GM19452 (cell line): ENCODE results near the gene TEAD1.

ENCODE experiments used
- ATAC-seq: cut with Tn5 transposase; IDR thresholded peaks from one replicate; pipeline ENCODE4 v1.9.1; 2021; ENCODE audit not compliant: unreplicated experiment

TEAD1 gene

DNA sequence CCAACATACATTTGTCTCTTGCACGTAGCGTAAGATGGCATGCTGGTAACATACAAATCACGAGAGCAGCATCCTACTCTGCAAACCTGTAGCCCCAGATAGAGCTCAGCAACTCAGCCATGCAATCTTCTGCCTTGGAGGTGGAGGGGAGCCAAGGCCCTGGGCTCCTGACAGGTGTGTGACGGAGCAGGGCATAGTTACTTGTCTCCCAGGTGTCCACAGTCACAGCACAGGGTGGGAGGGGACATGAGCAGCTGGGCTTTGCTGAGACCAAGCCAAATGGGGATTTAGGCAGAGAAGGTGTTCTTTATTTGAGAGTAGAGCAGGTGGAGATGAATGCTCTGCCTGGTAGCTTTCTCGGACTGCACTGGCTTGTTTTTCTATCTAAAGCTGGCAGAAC, 111.7 kb downstream of the TEAD1 start:
- no peak for ATAC-seq

DNA sequence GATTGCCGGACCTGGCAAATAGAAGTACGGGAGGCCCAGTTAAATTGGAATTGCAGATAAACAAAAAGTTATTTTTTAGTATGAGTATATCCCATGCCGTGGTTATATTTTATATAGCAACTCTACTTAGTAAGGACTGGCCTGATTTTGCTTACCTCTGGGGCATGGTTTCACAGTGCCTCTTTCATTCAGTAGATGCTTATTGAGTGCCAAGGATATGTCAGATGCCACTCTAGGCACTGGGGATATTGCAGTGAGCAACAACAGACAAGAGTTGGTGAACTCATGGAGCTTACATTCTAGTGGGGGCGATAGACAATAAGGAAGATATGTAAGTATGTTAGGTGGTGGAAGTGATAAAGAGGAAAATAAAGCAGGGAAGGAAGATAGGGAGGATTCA, 112.2 kb downstream of the TEAD1 start:
- ATAC-seq: no peak

DNA sequence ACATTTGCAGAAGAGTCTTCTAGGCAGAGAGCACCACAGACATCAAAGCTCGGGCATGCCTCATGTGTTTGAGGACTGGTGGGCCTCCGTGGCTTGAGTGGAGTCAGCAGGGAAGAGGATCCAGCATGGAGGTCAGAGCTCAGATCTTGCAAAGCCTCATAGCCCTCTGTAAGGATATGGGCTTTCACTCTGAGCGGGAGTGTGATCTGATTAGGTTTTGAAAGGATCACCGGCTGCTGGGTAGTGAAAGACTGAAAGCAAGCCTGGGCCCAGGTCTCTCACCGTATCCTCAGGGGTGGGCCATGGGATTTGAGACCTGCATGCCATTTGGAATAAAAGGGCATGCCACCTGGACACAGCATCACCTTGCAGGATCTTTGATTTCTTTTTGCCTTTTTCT, 112.7 kb downstream of the TEAD1 start:
- no peak for ATAC-seq

DNA sequence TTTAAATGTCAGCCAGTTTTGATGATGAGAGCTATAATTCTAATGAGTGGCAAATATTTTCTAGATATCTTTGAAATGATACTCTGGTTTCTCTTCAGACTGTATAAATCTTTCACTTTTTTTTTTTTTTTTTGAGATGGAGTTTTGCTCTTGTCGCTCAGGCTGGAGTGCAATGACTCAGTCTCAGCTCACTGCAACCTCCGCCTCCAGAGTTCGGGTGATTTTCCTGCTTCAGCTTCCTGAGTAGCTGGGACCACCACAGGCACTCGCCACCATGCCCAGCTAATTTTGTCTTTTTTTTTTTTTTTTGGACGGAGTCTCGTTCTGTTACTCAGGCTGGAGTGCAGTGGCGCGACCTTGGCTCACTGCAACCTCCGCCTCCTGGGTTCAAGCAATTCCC, 113.6 kb downstream of the TEAD1 start:
- no peak for ATAC-seq

DNA sequence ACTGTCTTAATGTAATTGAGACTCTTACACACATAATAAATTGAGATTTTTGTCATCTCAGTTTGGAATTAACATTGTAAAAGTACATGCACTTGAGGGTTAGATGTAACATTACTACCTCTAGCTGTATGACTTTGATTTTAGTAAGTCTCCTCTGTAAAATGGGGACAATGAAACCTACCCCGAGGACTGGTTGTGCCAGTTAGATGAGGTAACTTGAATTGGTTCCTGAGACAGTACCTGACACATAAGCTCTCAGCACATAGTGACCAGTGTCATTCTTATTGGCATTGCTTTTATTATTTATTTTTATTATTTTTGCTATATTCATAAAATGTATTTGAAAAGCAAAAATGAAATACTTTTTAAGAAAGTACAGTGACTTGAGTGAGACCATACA, 114.8 kb downstream of the TEAD1 start:
- ATAC-seq: no peak

DNA sequence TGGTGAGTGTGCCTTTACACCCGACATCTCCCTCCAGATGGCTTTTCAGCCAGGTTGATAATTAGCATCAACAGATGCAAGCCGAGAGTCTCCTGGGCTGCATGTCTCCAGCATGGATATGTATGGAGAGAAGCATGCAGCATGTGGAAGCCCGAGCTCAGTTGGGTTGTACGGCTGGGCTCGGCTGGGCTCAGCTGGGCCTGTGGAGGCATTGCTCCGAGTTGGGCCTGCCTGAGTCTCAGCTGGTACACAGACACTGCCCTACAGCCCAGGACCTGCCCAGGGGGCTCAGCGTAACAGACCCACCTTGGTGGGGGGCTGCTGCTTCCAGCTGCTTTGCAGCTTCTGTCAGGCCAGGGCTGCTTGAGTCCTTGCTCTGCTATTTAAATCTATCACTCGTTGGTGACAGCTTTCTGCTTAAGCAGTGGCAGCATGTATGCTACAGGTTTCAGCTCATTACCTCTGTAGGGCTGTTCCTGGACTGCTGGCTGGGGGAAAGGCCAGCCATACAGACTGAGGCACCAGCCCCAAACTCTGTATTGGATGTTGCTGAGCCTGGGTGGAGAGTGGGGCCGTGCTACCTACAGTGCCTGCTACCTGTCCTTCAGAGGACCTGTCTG, 115.5 kb downstream of the TEAD1 start:
- no peak for ATAC-seq

DNA sequence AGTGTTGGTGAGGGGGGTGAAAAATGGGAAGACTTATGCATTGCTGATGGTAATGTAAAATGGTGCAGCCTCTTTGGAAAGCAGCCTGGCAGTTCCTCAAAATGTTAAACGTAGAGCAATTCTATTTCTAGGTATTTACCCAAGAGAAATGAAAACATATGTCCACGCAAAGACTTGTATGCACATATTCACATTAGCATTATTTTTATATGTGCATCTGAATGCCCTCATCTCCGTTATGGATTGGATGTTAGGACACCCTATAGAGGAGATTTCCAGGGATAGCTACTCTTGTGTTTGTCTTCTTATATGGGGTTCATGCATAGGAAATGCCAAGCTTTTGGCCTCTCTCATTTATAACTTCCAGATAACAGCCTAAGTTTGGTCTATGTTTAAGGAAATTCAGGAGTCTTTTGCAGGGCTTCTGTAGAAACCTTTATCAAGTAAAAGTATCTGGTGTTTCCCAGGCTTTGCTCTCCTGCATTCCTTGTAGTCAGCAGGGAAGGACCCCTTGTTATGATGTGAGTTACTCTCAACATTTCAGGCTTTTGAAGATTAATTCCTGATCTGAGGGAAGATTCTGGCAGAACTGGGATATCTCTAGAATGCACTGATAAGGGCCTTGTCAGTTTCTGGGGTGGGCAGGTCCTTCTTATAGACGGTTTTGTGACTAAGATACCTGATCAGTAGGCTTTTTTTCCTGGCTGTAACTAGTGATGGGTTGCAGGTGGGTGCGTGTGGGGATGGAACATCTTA, 116.8 kb downstream of the TEAD1 start:
- ATAC-seq: no peak

DNA sequence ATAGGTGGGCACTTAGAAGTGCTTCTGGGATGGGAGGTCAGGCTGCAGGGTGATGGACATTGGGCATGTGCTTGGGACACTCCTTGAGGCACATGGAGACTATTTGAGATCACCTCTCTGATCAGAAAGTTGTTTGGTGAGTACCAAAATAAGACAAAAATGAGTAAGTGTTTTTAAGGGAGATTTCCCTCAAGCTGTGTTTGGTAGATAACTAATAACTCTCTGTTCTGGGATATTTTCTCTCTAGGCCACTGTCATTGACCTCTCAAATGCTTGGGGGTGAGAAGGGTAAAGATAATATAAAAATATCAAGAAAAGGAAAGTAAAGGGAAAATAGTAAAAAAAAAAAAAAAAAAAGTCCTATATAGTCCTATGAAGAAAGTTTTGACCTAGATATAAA, 117.8 kb downstream of the TEAD1 start:
- ATAC-seq: no peak

DNA sequence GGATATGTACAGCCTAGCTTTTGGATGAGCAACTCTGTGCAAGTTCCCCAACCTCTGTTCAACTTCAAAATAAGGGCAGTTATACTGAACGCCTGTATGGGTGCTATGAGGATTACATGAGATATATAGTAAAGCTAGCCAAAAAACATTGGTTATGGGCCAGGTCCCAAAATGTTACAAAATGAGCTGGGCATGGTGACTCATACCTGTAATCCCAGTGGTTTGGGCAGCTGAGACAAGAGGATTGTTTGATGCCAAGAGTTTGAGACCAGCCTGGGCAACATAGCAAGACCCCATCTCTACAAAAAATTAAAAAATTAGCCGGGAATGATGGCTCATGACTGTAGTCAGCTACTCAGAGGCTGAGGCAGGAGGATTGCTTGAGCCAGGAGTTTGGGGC, 118.4 kb downstream of the TEAD1 start:
- ATAC-seq: no peak

DNA sequence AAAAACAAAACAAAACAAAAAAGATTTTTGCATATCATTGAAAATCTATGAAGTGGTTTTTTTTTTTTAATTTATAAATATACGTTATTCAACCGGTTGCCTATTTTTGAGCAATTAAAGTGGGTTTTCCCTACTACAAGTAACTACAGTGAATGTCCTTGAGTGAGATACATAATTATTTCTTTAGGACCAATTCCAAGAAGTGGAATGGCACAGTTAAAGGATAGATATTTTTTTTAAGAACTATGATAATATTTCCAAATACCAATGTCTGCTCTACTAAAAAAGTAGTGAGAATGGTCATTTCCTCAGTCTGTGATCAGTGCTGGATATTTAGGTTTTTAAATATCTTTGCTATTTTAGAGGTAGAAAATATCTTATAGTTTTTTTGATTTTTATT, 118.8 kb downstream of the TEAD1 start:
- no peak for ATAC-seq

DNA sequence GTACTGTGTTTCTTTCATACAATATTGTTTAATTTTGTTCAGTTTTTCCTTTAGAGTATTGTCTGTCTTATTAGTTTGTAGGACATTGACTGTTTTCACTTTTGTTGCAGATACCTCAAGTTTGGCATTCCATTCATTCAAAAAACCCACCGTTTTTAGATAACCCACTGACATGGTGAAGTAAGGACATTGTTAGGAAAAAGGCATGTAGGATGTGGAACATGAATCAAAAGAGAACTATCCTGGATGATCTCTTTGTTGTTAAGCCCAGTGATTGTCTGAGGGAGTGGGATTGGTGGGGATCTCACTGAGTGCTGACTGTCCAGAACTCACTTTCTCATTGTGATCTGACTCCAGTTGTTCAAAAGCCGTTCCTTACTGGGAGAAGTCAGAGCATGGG, 119.3 kb downstream of the TEAD1 start:
- ATAC-seq: no peak

DNA sequence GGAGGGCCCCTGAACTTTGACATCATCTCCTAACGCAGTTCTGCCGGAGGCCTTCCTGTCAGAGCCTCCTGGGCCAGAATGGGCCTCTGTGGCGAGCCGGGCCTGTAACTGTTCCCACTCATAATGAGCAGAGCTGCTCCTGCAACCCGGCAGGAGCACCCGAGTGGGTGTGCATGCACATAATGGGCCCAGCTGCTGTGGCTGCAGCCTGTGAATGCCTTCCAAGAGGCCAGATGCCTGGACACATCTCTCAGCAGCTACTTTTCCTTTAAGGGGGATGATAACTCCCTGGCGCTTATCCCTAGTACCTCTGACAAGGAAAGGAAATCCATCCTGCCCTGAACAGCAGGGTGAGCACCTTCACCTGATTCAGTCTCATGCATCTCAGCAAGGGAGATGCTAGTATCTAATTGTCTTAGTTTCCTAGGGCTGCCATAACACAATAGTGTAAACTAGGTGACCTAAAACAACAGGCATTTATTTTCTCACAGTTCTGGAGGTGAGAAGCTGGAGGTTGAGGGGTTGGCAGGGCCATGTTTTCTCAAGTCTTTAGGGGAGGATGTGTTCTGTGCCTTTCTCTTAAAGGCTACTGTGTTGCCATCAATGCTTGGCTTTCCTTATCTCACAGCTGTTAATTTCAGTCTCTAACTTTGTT, 120.5 kb downstream of the TEAD1 start:
- ATAC-seq: no peak

DNA sequence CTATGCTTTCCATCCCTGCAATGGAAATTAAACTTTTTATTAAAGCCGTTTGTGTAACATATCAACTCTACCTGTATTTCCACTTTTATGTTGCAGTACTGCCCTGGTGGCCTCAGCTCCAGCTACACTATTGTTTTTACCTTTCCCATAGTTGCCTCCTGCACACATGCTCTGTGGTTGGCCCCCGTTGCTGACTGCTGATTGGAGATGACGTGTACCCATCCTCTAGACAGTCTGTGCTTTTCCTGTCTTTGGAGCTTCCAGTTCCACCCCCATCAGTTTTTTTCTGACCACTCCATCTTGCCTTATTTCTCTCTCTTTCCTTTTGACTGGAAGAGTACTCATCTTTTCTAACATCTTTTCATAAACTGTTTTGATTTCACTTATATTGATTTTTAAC, 123.8 kb downstream of the TEAD1 start:
- ATAC-seq: no peak

DNA sequence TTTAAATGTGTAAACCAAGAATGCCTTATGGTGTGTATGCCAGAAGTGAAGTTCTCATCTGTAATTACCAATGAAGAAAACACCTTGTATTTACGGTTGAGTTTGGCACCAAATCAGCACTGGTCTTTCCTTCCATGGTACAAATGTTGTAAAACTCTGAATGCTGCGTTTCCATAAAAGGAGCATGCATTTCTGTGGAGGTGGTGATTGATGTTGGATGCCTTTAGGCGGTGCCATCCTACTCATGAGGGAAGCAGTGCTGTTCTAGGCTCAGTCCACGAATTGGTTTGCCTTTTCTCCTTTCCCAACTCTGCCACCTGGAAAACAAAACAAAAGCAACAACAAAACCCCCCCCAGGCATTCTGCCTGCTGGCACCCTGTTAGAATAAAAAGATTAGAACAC, 124.4 kb downstream of the TEAD1 start:
- ATAC-seq: no peak

DNA sequence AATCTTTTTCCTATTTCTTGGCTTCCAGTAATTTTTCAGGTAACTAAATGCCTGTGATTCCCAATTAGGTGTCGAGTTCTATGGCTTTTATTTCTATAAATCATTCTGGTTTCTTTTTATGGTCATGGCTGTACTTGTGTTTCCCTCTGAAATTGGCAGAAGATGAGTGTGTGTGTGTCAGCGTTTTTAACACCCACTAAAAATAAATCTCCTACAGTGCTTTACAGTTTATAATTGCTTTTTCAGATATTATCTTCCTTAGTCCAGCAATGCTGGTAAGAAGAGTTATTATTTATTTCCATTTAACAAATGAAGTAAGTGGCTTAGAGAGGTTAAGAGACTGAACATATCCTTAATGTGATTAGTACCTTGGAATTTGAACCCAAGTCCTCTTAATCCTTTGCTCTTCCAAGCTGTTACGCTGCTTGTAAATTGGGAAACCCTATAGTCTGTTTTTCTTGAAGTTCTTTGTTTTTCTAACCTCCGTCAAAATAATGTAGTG, 125.2 kb downstream of the TEAD1 start:
- no peak for ATAC-seq

DNA sequence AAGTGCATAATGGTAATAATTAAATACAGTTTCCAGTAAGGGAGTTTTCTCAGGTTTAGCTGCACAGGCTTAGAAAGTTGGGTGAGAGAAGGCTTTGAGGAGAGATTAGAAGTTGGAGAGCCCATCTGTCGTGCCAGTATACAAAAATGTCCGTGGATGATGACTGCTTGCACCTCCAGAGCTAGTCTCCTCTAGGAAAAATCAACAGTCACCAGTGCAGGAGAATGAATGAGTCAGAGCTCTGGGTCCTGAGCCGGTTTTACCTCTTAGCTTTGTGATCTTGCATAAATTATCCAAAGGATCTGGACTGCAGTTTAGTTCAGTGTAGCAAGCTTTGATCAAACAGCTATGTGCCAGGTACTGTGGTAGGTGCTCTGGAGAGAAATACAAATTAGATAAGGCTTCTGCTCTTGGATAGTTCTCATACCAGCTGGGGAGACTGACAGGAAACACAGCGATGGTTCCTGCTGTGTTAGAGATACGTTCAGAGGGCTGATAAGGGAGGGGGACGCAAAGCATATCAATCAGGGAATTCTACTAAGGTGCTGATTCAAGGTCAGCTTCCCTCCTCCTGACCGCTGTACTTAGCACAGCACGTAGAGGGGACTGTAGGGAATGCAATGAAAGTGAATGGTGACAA, 125.9 kb downstream of the TEAD1 start:
- ATAC-seq: no peak

DNA sequence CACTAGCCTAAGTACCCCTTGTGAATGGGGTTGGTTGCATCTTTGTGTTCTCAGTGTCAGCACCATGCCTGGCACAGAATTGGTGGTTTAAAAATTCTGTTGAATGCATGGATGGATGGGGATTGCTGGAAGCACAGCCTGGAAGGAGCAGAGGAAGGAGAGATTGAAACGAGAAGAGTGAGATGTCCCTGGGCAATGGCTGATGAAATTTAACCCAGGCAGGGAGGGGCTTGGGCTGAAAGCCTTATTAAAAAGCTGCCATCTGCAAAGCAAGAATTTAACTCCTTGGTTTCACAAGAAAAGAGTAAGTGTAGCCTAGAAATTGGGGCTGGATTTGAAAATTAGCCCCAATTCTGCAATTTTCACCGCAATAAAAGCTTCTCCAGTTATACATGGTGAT, 126.7 kb downstream of the TEAD1 start:
- no peak for ATAC-seq

DNA sequence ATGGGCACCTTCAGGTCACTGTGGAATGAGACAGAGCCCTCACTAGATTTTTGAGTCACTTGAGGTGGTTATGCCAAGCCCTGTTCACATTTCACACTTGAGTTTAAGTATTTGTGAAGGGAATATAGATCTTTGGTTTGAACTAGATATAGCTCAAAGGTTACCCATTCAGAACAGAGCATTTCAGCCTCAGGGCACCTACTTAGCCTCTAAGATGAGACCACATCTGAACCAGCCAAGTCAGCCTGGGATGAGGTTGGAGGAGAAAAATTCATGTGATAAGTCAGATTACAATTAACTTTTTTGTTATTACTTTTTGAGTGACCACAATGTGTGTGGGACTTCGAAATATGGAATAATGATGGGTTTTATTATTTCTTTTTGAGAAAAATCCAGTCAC, 127.8 kb downstream of the TEAD1 start:
- no peak for ATAC-seq

DNA sequence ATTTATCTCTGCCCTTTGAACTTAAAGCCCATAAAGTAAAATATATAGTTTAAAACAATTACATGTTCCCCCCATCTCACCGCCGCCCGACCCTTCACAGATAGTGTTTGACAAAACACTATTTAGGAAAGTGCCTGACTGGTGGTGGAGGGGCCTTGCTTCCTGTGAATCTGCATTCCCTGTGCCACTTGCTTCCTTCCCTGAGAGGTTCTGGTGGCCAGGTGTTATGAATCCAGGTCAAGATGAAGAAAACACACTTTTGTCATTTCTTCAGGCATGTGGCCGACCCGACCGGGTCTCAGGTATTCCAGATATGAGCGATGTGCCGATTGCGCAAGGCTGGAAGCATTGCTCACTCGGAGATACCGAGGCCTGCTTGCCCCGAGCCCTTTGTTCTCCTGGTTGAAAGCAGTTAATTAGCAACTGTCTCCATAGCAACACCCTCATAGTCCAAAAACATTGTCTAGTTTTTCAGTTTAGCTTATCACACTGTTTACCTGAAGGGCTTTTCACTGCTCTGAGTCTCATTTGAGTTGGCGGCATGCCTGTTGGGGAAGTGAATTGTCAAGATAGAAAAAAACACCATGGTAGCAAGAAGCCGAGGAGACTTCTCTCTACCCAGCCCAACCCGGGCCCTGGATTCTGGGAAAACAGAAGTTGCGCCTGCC, 128.3 kb downstream of the TEAD1 start:
- ATAC-seq: no peak

DNA sequence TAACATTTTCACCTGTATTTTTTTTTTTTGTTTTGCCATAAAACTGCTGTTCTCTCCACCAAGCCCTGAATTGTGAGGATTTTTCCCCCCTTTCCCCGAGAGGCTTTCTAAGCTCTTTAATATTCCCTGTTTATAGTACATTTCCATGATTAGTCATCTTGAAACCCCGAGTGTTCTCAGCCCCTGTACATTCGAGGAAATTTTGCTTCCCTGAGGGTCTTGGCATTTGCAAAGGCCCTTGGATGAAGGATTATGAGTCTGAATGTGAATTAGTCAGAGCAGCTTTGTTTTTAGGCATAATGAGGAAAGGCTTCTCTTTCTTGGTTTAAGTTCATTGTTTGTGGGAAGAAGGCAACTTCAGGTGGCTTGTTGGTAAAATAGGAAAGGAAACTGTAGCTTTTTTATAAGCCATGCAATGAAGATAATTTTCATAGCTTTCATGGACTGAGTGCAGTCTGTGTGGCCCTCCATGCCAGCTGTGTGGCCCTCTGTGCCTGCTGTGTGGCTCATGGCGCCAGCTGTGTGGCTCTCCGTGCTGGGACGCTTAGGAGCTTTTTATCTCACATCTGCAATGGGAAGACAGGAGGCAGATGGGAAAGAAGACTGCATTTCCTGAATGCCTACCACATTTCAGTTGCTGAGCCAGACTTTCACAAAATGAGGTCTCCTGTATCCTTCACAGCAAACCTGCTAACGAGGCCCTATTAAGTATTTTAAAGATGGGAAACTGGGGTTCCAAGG, 129.0 kb downstream of the TEAD1 start:
- no peak for ATAC-seq

DNA sequence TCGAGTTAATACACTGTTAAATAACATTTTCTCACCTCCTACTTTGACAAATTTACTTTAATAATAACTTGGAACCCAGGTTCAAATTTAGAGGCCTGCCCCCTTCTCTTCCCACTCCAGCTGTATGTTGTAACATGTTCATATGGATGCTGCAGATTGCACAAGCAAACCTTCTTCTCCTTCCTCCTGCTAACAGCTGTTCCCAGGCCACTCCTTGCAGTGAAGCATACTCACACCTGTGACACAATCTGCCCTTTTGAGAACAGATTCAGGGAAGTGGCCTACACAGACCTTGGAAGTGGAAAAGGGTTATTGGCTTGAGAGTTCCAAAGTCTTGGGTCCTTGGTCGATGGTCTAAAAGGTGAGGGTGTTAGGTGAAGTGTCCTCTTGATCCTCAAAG, 131.9 kb downstream of the TEAD1 start:
- no peak for ATAC-seq
